OCI-LY7 (cell line): ENCODE measurements around the gene C13orf42. TPM values are rescaled to one million over a fixed set of nuclear protein-coding genes. Genes with fewer than 3 reads are reported as not detected.

Experiments
- BruUV-seq: library from RNA; stranded (reverse); fragments of 400-500 nt; replicated peaks from 2 replicates; lab custom pipeline; 2021; lab: Mats Ljungman, UMichigan
- CTCF ChIA-PET: fragments of 300-600 bp; sonication (Branson Sonifier 250); formaldehyde crosslinking; loops from one replicate; lab custom pipeline; 2022; ENCODE audit warnings: antibody characterized with exemption; ENCODE audit not compliant: unreplicated experiment; lab: Charles Lee
- POLR2A ChIA-PET: fragments of 300-600 bp; sonication (Branson Sonifier 250); formaldehyde crosslinking; loops from one replicate; lab custom pipeline; 2022; ENCODE audit warnings: antibody characterized with exemption; lab: Charles Lee
- DNase-seq: peaks from one replicate; pipeline ENCODE4 v3.0.0-alpha.2; 2015; ENCODE audit warnings: low spot score
- H2AFZ ChIP-seq: fragments of 200-600 bp; sonication (generic), shearing (Covaris generic); 2 replicates; pipeline ENCODE4 v1.6.1; 2014; ENCODE audit warnings: mild to moderate bottlenecking, antibody characterized with exemption, low read length, moderate library complexity
- H3K27ac ChIP-seq: fragments of 200-600 bp; sonication (generic); 2 replicates; pipeline ENCODE4 v1.5.1; 2014; ENCODE audit warnings: mixed run types, low read depth, mild to moderate bottlenecking, moderate library complexity, low read length, inconsistent platforms; ENCODE audit not compliant: poor library complexity, severe bottlenecking
- H3K36me3 ChIP-seq: fragments of 200-600 bp; sonication (generic); 2 replicates; pipeline ENCODE4 v1.6.1; 2014; ENCODE audit warnings: mild to moderate bottlenecking, antibody characterized with exemption, low read length, moderate library complexity, mixed read lengths; ENCODE audit not compliant: insufficient read depth
- H3K4me1 ChIP-seq: fragments of 200-600 bp; sonication (generic); 2 replicates; pipeline ENCODE4 v1.5.1; 2014; ENCODE audit warnings: mild to moderate bottlenecking, low read length; ENCODE audit not compliant: insufficient read depth, poor library complexity, severe bottlenecking
- H3K4me2 ChIP-seq: fragments of 200-600 bp; sonication (generic); 2 replicates; pipeline ENCODE4 v1.6.1; 2014; ENCODE audit warnings: mild to moderate bottlenecking, low read length
- H3K4me3 ChIP-seq: fragments of 200-600 bp; sonication (generic); 2 replicates; pipeline ENCODE4 v1.5.1; 2014; ENCODE audit warnings: mild to moderate bottlenecking, low read depth, low read length; ENCODE audit not compliant: poor library complexity, severe bottlenecking
- H3K79me2 ChIP-seq: fragments of 200-600 bp; sonication (generic); 2 replicates; pipeline ENCODE4 v1.6.1; 2016; ENCODE audit warnings: low read depth, mild to moderate bottlenecking, low read length, moderate library complexity, mixed read lengths; ENCODE audit not compliant: insufficient read depth
- H3K9me2 ChIP-seq: fragments of 200-600 bp; sonication (generic); 2 replicates; pipeline ENCODE4 v1.6.1; 2016; ENCODE audit warnings: mild to moderate bottlenecking, low read length, mixed read lengths; ENCODE audit not compliant: insufficient read depth
- H3K9me3 ChIP-seq: fragments of 200-600 bp; sonication (generic); 2 replicates; pipeline ENCODE4 v1.6.1; 2014; ENCODE audit warnings: mild to moderate bottlenecking, mixed run types, low read length, mixed read lengths
- H4K20me1 ChIP-seq: fragments of 200-600 bp; sonication (generic); 2 replicates; pipeline ENCODE4 v1.6.1; 2014; ENCODE audit warnings: mild to moderate bottlenecking, antibody characterized with exemption, low read length, moderate library complexity, mixed read lengths; ENCODE audit not compliant: insufficient read depth
- EZH2phosphoT487 ChIP-seq: fragments of 200-600 bp; sonication (generic); IDR thresholded peaks from 2 replicates; pipeline ENCODE4 v1.6.1; 2018; ENCODE audit warnings: low read depth, borderline replicate concordance, mild to moderate bottlenecking, mixed run types, antibody characterized with exemption, low read length, moderate library complexity, mixed read lengths
- intact Hi-C: fragments of 100-400 bp; cut with micrococcal nuclease; formaldehyde crosslinking; loops from one replicate; pipeline ENCODE4 v1.10.0; 2022; ENCODE audit not compliant: unreplicated experiment
- total RNA-seq, 2 experiments: library from RNA; depleted of rRNA in 1 of 2; stranded (reverse); fragments of >200 nt in 1 of 2; shearing (Covaris generic) in 1 of 2; gene quantifications; 2 replicates each; pipeline ENCODE4 v1.2.3, GENCODE V29; 2014 to 2022
- TF ChIP-seq, protein P1 (sequence below): fragments of 200-600 bp; sonication (generic); conservative IDR thresholded peaks from 2 replicates; pipeline ENCODE4 v1.5.1; 2014; ENCODE audit warnings: mild to moderate bottlenecking, antibody characterized with exemption, low read length, moderate library complexity, mixed read lengths

C13orf42 gene
- total RNA-seq, 2 experiments from 2014 or later, result not detected

- H3K9me3 ChIP-seq, result no peaks in the 10 kb centered on the region
- no peak for TF ChIP-seq EZH2phosphoT487
- TF ChIP-seq, protein P1, sequence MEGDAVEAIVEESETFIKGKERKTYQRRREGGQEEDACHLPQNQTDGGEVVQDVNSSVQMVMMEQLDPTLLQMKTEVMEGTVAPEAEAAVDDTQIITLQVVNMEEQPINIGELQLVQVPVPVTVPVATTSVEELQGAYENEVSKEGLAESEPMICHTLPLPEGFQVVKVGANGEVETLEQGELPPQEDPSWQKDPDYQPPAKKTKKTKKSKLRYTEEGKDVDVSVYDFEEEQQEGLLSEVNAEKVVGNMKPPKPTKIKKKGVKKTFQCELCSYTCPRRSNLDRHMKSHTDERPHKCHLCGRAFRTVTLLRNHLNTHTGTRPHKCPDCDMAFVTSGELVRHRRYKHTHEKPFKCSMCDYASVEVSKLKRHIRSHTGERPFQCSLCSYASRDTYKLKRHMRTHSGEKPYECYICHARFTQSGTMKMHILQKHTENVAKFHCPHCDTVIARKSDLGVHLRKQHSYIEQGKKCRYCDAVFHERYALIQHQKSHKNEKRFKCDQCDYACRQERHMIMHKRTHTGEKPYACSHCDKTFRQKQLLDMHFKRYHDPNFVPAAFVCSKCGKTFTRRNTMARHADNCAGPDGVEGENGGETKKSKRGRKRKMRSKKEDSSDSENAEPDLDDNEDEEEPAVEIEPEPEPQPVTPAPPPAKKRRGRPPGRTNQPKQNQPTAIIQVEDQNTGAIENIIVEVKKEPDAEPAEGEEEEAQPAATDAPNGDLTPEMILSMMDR, result no peak
- H2AFZ ChIP-seq, result no peak overlapping the region
- H3K36me3 ChIP-seq, result no peaks in the 10 kb centered on the region
- H3K9me2 ChIP-seq, result no peaks in the 10 kb centered on the region
- no peak overlapping the region for H3K4me2 ChIP-seq
- H3K4me3 ChIP-seq, result no peak overlapping the region
- H4K20me1 ChIP-seq, result no peaks in the 10 kb centered on the region
- H3K79me2 ChIP-seq, result no peaks in the 10 kb centered on the region
- no peaks in the 10 kb centered on the region for H3K4me1 ChIP-seq
- POLR2A ChIA-PET, result no interaction called here
- CTCF ChIA-PET, result interaction anchor here (1.0 kb wide), 1 partner anchor 15 kb away, joined by 3 read pairs; no protein-coding TSS in a partner anchor
- intact Hi-C loops, result no loop called here
- H3K27ac ChIP-seq, result no peak overlapping the region
- no peak for DNase-seq
- BruUV-seq, result no TSS peak
Observed at GRCh38 chr13:51111997-51112396, 923 bp upstream of the C13orf42 start.

- Histone ChIP-seq H3K27ac (no peak overlapping the region), H3K9me2 (no peaks in the 10 kb centered on the region), H3K4me2 (no peak overlapping the region), H3K36me3 (no peaks in the 10 kb centered on the region), H3K4me1 (no peaks in the 10 kb centered on the region), H3K9me3 (no peaks in the 10 kb centered on the region), H4K20me1 (no peaks in the 10 kb centered on the region), H3K4me3 (no peak overlapping the region), H2AFZ (no peak overlapping the region), H3K79me2 (no peaks in the 10 kb centered on the region)
- ChIA-PET POLR2A (no interaction called here), CTCF (no interaction called here)
- TF ChIP-seq EZH2phosphoT487, result no peak
- TF ChIP-seq, protein P1, result no peak
- BruUV-seq, result no TSS peak
- intact Hi-C loops, result no loop called here
- DNase-seq, result no peak
Observed at GRCh38 chr13:51107996-51108395, 3.1 kb downstream of the C13orf42 start.

DNA sequence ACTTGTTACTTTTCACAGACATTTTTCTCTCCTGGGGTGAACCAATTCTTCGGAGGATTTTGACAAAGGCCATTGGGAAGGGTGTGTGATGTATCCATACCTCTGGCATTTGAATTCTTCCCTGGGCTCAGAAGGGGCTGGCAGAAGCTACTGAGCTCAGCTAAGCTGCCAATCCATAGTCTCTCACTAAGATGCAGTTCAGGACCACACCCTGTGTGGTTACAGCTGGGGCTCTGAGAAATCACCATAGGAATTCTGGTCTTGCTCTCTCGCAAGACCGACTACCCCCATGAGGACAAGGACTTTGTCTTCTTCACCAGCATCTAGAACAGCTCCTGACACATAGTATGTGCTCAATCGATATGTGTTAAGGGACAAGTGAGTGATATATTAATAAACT lies 6.0 kb downstream of the C13orf42 start:
- no peaks in the 10 kb centered on the region for H3K36me3 ChIP-seq
- CTCF ChIA-PET, result no interaction called here
- TF ChIP-seq, protein P1, result no peak
- TF ChIP-seq EZH2phosphoT487, result no peak
- DNase-seq, result no peak
- H3K27ac ChIP-seq, result no peak overlapping the region
- intact Hi-C loops, result no loop called here
- no peak overlapping the region for H3K4me2 ChIP-seq
- no TSS peak for BruUV-seq
- H3K4me3 ChIP-seq, result no peak overlapping the region
- POLR2A ChIA-PET, result interaction anchor here (0.6 to 0.7 kb wide), 4 partner anchors 51 to 1183 kb away, joined by 3 read pairs; no protein-coding TSS in a partner anchor
- no peak overlapping the region for H2AFZ ChIP-seq
- no peaks in the 10 kb centered on the region for H4K20me1 ChIP-seq
- no peaks in the 10 kb centered on the region for H3K79me2 ChIP-seq
- H3K4me1 ChIP-seq, result no peaks in the 10 kb centered on the region
- H3K9me2 ChIP-seq, result no peaks in the 10 kb centered on the region
- no peaks in the 10 kb centered on the region for H3K9me3 ChIP-seq
